K562 (cell line): ENCODE data around the gene TTBK1. TPM values are rescaled to one million over a fixed set of nuclear protein-coding genes. Genes with fewer than 3 reads are reported as not detected.

Source experiments
- ATAC-seq: fragments of 200-7000 bp; cut with Tn5 transposase; 3 replicates; pipeline ENCODE4 v1.9.1; 2020; ENCODE audit warnings: moderate library complexity
- BruUV-seq: library from RNA; stranded (reverse); fragments of 400-500 nt; replicated peaks from 2 replicates; lab custom pipeline; 2021; lab: Mats Ljungman, UMichigan
- CTCF ChIA-PET: fragments of 300-600 bp; formaldehyde crosslinking; extraction: SDS; loops from one replicate; lab custom pipeline; 2021; ENCODE audit warnings: low intra/inter-chr PET ratio; lab: Yijun Ruan, JAX
- POLR2A ChIA-PET: fragments of 300-600, 350-650 bp; sonication (Branson Sonifier 250); formaldehyde crosslinking; extraction: SDS; loops from one replicate; lab custom pipeline; 2021; ENCODE audit warnings: antibody characterized with exemption, inconsistent platforms; lab: Yijun Ruan, JAX
- DNase-seq, 4 experiments: peaks; one replicate each; pipeline versions ENCODE4 v3.0.0 to v3.0.0-alpha.2; 2011 to 2018; ENCODE audit warnings: low spot score in 3 of 4, mixed read lengths in 3 of 4; ENCODE audit errors: extremely low read depth in 1 of 4
- FAIRE-seq: peaks from 2 replicates; lab custom pipeline; 2011; peaks lifted over from hg19 to GRCh38; lab: Jason Lieb, UNC
- H2AFZ ChIP-seq: 2 replicates; pipeline ENCODE4 v1.6.0; 2011; ENCODE audit warnings: low read depth, low read length, control low read depth, inconsistent platforms
- H3K27ac ChIP-seq: fragments of 200-600 bp; 3 replicates; pipeline ENCODE4 v1.8.0; 2011; ENCODE audit warnings: low read depth, mild to moderate bottlenecking, control low read depth, inconsistent platforms, low read length, moderate library complexity, mixed read lengths; ENCODE audit errors: extremely low read depth
- H3K27me3 ChIP-seq, 2 experiments: fragments of 300-600 bp in 1 of 2; 2 replicates in 1 of 2; 3 replicates in 1 of 2; pipeline versions ENCODE4 v1.6.0 to v1.8.0; 2011; ENCODE audit warnings: inconsistent platforms in 2 of 2, low read length in 2 of 2, mild to moderate bottlenecking in 1 of 2, mixed read lengths in 1 of 2, moderate library complexity in 1 of 2; ENCODE audit not compliant: control insufficient read depth in 2 of 2, insufficient read depth in 2 of 2
- H3K36me3 ChIP-seq: fragments of 300-600 bp; 3 replicates; pipeline ENCODE4 v1.8.0; 2011; ENCODE audit warnings: mild to moderate bottlenecking, low read length, inconsistent platforms; ENCODE audit not compliant: control insufficient read depth, insufficient read depth
- H3K4me1 ChIP-seq, 2 experiments: fragments of 200-600 bp in 1 of 2; replicated peaks in 1 of 2; 2 replicates in 1 of 2; 3 replicates in 1 of 2; pipeline versions ENCODE4 v1.5.1 to v1.8.0; 2011; ENCODE audit warnings: inconsistent platforms in 2 of 2, low read length in 2 of 2, mild to moderate bottlenecking in 1 of 2, mixed read lengths in 1 of 2, moderate library complexity in 1 of 2; ENCODE audit not compliant: control insufficient read depth in 2 of 2, insufficient read depth in 2 of 2
- H3K4me2 ChIP-seq: 2 replicates; pipeline ENCODE4 v1.6.1; 2011; ENCODE audit warnings: low read length, control low read depth, inconsistent platforms, mixed read lengths; ENCODE audit not compliant: insufficient read depth
- H3K4me3 ChIP-seq: fragments of 200-600 bp; sonication (generic), shearing (Covaris generic); 2 replicates; pipeline ENCODE4 v1.5.1; 2016; ENCODE audit warnings: control low read depth, inconsistent platforms
- H3K79me2 ChIP-seq: fragments of 200-600 bp; 3 replicates; pipeline ENCODE4 v1.8.0; 2011; ENCODE audit warnings: low read length, inconsistent platforms; ENCODE audit not compliant: control insufficient read depth, insufficient read depth
- H3K9ac ChIP-seq, 2 experiments: 2 replicates each; pipeline versions ENCODE4 v1.6.0 to v1.6.1; 2011; ENCODE audit warnings: low read depth in 2 of 2, low read length in 2 of 2, control low read depth in 1 of 2, inconsistent platforms in 1 of 2, mild to moderate bottlenecking in 1 of 2, mixed read lengths in 1 of 2; ENCODE audit not compliant: insufficient read depth in 1 of 2
- H3K9me1 ChIP-seq: one replicate; pipeline ENCODE4 v1.6.0; 2011; ENCODE audit warnings: inconsistent platforms, mild to moderate bottlenecking, low read length, moderate library complexity; ENCODE audit not compliant: control insufficient read depth, insufficient read depth
- H3K9me3 ChIP-seq: replicated peaks from 2 replicates; pipeline ENCODE4 v1.5.1; 2011; ENCODE audit warnings: low read depth, low read length, inconsistent platforms; ENCODE audit not compliant: control insufficient read depth, insufficient read depth
- H4K20me1 ChIP-seq: replicated peaks from 2 replicates; pipeline ENCODE4 v1.6.1; 2011; ENCODE audit warnings: low read length, inconsistent platforms, mixed read lengths; ENCODE audit not compliant: control insufficient read depth, insufficient read depth
- BDP1 ChIP-seq: IDR thresholded peaks from 3 replicates; pipeline ENCODE4 v1.6.1; 2011; ENCODE audit not compliant: insufficient read length, insufficient read depth
- CBX2 ChIP-seq: fragments of 200-600 bp; sonication (generic); IDR thresholded peaks from one replicate; pipeline ENCODE4 v1.6.1; 2012; ENCODE audit warnings: mild to moderate bottlenecking, low read length, inconsistent platforms; ENCODE audit not compliant: insufficient read depth, poor library complexity, severe bottlenecking
- CHD2 ChIP-seq: IDR thresholded peaks from 2 replicates; pipeline ENCODE4 v1.6.1; 2011; ENCODE audit warnings: low read depth, low read length
- CXXC5 ChIP-seq: fragments of 250-450 bp; sonication (Bioruptor Pico); IDR thresholded peaks from 2 replicates; pipeline ENCODE4 v1.8.0; 2022; ENCODE audit warnings: inconsistent platforms, mild to moderate bottlenecking, moderate library complexity
- EP400 ChIP-seq: fragments of 450-650 bp; IDR thresholded peaks from 2 replicates; pipeline ENCODE4 v1.6.1; 2017; ENCODE audit warnings: antibody characterized with exemption, mild to moderate bottlenecking, moderate library complexity
- FOXP1 ChIP-seq: sonication (generic); formaldehyde crosslinking; IDR thresholded peaks from 2 replicates; pipeline ENCODE4 v1.8.0; 2022; ENCODE audit warnings: mild to moderate bottlenecking, missing genetic modification reagents
- ILK ChIP-seq: fragments of 450-650 bp; IDR thresholded peaks from 2 replicates; pipeline ENCODE4 v1.6.1; 2016; ENCODE audit warnings: missing genetic modification characterization, low read depth, mild to moderate bottlenecking, missing compliant biosample characterization, moderate library complexity, borderline replicate concordance
- PCBP2 ChIP-seq: fragments of 200-400 bp; formaldehyde crosslinking; IDR thresholded peaks from 2 replicates; pipeline ENCODE4 v1.6.1; 2018; ENCODE audit warnings: low read length, low read depth, mild to moderate bottlenecking, moderate library complexity; ENCODE audit not compliant: poor library complexity, severe bottlenecking
- ZNF431 ChIP-seq: sonication (generic); formaldehyde crosslinking; IDR thresholded peaks from 2 replicates; pipeline ENCODE4 v1.8.0; 2022; ENCODE audit warnings: mild to moderate bottlenecking, missing genetic modification reagents
- ZNF75A ChIP-seq: fragments of 450-650 bp; formaldehyde crosslinking; IDR thresholded peaks from 2 replicates; pipeline ENCODE4 v1.4.0; 2020; ENCODE audit warnings: mild to moderate bottlenecking
- WGBS: fragments of 100-300 bp; shearing (Covaris generic); methylation state at CpG from one replicate; pipeline ENCODE4 v1.1.6; 2016; ENCODE audit warnings: low coverage, mixed read lengths; ENCODE audit not compliant: insufficient coverage; ENCODE audit errors: missing lambda C conversion rate; 5-methylcytosine and 5-hydroxymethylcytosine counted together
- in situ Hi-C: fragments of 300-500 bp; cut with MboI; formaldehyde crosslinking; loops from 4 replicates; pipeline ENCODE4 v1.15.0; 2018; ENCODE audit warnings: inconsistent platforms, mixed read lengths
- intact Hi-C: fragments of 100-400 bp; cut with micrococcal nuclease; formaldehyde crosslinking; loops from 2 replicates; pipeline ENCODE4 v1.14.2; 2022
- polyA plus RNA-seq, 8 experiments: library from polyadenylated mRNA; depleted of rRNA in 4 of 8; stranded (reverse) in 5 of 8; unstranded in 3 of 8; fragments of >200 nt; fragmentation: Nextera tagmentation in 2 of 8; fragmentation: Illumina TruSeq in 1 of 8; extraction: Ambion mirVana in 2 of 8; extraction: Trizol in 1 of 8; gene quantifications; 2 replicates each; pipeline versions ENCODE4 v1.2.1 to v1.2.3, GENCODE V29; 2011 to 2014; ENCODE audit warnings: inconsistent platforms in 1 of 8, missing spikeins in 1 of 8
- total RNA-seq, 7 experiments: library from RNA; depleted of rRNA in 6 of 7; stranded (reverse); fragments of >200 nt in 6 of 7; fragmentation: Illumina TruSeq in 2 of 7; extraction: Trizol in 2 of 7; gene quantifications; 2 replicates each; pipeline versions ENCODE4 v1.2.1 to v1.2.3, GENCODE V29; 2011 to 2021; ENCODE audit warnings: low replicate concordance in 1 of 7
- TF ChIP-seq, protein P1 (sequence below): IDR thresholded peaks from 2 replicates; pipeline ENCODE4 v1.6.1; 2011; ENCODE audit warnings: borderline replicate concordance, low read depth, mild to moderate bottlenecking, moderate library complexity, low read length; ENCODE audit not compliant: insufficient read depth, poor library complexity, severe bottlenecking

Gene TTBK1
- total and polyA plus RNA-seq, 9 of the 15 experiments (the other 6 are each of a cell fraction or from before 2014, with no cell fraction given): not detected

DNA sequence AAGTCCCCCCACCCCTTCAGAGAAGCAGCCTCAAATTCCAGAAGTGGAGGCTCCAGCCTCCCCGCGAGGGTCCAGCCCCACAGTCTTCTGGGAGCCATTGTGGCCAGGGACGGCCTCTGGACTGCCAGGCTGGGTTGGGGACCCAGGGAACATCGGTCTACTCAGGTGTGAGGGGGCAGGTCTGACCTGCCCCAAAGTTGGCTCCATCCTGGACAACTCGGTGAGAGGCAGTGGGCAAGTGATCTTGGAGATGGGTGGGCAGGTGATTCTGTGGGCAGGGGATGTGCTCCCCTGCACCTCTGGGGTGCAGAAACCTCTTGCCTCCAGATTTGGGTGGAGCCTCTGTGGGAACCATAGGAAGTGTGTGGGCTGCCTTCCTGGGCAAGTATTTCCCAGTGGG, 42.6 kb downstream of the TTBK1 start (continued):
- TF ChIP-seq BDP1: no peak
- TF ChIP-seq CBX2: no peak

DNA sequence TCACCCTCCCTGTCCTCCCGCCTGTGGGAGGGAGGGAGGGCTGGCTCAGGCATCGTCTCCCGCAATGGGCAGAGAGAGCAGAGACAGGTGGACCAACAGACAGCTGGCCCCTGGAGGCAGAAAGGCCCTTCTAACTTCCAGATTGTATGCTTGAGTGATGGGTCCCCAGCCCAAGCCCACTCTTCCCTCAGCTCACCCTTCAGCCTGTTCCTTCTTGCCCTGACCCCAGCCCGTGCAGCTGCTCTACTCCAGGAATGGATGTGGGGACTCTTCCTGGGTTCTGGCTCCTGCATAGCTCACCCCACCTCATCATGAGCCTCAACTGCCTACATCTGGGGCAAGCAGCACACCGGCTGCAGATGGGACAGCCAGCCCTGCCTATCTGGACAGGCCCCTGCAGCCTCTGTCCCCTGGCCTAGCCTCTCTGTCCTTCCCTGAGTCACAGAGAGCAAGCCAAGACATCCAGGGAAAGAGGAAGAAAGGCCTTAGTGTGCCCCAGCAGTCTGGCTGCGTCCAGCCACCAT, 43.2 kb downstream of the TTBK1 start:
- Histone ChIP-seq H3K9me3 (no peaks in the 10 kb centered on the region), H3K27me3 (peaks cover 37 to 65% of the 10 kb centered on the region in 2 experiments), H3K4me3 (no peak overlapping the region), H3K4me2 (no peak overlapping the region), H3K9me1 (no peaks in the 10 kb centered on the region), H3K9ac (no peak overlapping the region; a peak in 1 of 4 replicates), H3K79me2 (no peaks in the 10 kb centered on the region), H3K27ac (no peak overlapping the region), H3K4me1 (peaks cover 0 to 24% of the 10 kb centered on the region in 2 experiments; a peak in 2 of 5 replicates), H2AFZ (no peak overlapping the region), H4K20me1 (0 out of 2 replicates have a peak, but pooled peaks cover 4% of the 10 kb centered on the region), H3K36me3 (no peaks in the 10 kb centered on the region)
- ChIA-PET CTCF (no interaction called here), POLR2A (interaction anchor here (1.0 kb wide), 1 partner anchor 12 kb away, joined by 3 read pairs; no protein-coding TSS in a partner anchor)
- ATAC-seq (no peak; the same call in 2 of the 3 replicates), DNase-seq (no peak), FAIRE-seq (no peak)
- TF ChIP-seq ILK (tag): no peak
- TF ChIP-seq EP400: no peak
- TF ChIP-seq ZNF431 (CRISPR knock-in tag): no peak
- TF ChIP-seq CHD2: no peak
- no peak for TF ChIP-seq ZNF75A (CRISPR knock-in tag)
- TF ChIP-seq CXXC5 (CRISPR knock-in tag): no peak
- TF ChIP-seq, protein P1, sequence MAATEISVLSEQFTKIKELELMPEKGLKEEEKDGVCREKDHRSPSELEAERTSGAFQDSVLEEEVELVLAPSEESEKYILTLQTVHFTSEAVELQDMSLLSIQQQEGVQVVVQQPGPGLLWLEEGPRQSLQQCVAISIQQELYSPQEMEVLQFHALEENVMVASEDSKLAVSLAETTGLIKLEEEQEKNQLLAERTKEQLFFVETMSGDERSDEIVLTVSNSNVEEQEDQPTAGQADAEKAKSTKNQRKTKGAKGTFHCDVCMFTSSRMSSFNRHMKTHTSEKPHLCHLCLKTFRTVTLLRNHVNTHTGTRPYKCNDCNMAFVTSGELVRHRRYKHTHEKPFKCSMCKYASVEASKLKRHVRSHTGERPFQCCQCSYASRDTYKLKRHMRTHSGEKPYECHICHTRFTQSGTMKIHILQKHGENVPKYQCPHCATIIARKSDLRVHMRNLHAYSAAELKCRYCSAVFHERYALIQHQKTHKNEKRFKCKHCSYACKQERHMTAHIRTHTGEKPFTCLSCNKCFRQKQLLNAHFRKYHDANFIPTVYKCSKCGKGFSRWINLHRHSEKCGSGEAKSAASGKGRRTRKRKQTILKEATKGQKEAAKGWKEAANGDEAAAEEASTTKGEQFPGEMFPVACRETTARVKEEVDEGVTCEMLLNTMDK: no peak
- no peak for TF ChIP-seq FOXP1
- no peak for TF ChIP-seq PCBP2
- WGBS: 9% methylated on average over 6 of the region's 6 CpGs
- intact Hi-C loops (no loop called here), in situ Hi-C loops (no loop called here)
- no TSS peak for BruUV-seq
